GM12878 (cell line): ENCODE data around the gene ACSL1. TPM values are rescaled to one million over a fixed set of nuclear protein-coding genes. Genes with fewer than 3 reads are reported as not detected.
A peak's percentile ranks its signal among the peaks of the same experiment; 100 is the strongest.

Experiments
- BMI1 ChIP-seq: fragments of 450-650 bp; IDR thresholded peaks from 2 replicates; pipeline ENCODE4 v1.6.1; 2016; ENCODE audit warnings: mild to moderate bottlenecking, moderate library complexity, borderline replicate concordance
- E4F1 ChIP-seq: fragments of 450-650 bp; IDR thresholded peaks from 2 replicates; pipeline ENCODE4 v1.6.1; 2018; ENCODE audit warnings: borderline replicate concordance, mild to moderate bottlenecking; ENCODE audit not compliant: partially characterized antibody
- KAT2A ChIP-seq: conservative IDR thresholded peaks from 2 replicates; pipeline ENCODE4 v1.6.1; 2011; ENCODE audit warnings: low read depth, low read length; ENCODE audit not compliant: control insufficient read depth
- LARP7 ChIP-seq: fragments of 450-650 bp; IDR thresholded peaks from 2 replicates; pipeline ENCODE4 v1.6.1; 2017; ENCODE audit warnings: mild to moderate bottlenecking
- MXI1 ChIP-seq: fragments of 150-350 bp; IDR thresholded peaks from 2 replicates; pipeline ENCODE4 v1.6.1; 2011; ENCODE audit warnings: low read depth, mild to moderate bottlenecking, inconsistent platforms, low read length, improper control_type of control experiment
- POU2F2 ChIP-seq: IDR thresholded peaks from 3 replicates; pipeline ENCODE4 v1.6.1; 2011; ENCODE audit warnings: low read depth, mild to moderate bottlenecking, low read length, borderline replicate concordance
- REST ChIP-seq: IDR thresholded peaks from 2 replicates; pipeline ENCODE4 v1.6.1; 2012; ENCODE audit warnings: mild to moderate bottlenecking, low read depth, low read length
- SIX5 ChIP-seq: IDR thresholded peaks from 2 replicates; pipeline ENCODE4 v1.6.1; 2011; ENCODE audit warnings: mild to moderate bottlenecking, low read depth, low read length, moderate library complexity; ENCODE audit not compliant: severe bottlenecking
- ZBED1 ChIP-seq: IDR thresholded peaks from 2 replicates; pipeline ENCODE4 v1.6.1; 2016; ENCODE audit warnings: borderline replicate concordance
- ZSCAN29 ChIP-seq: fragments of 450-650 bp; IDR thresholded peaks from 2 replicates; pipeline ENCODE4 v1.6.1; 2017; ENCODE audit warnings: mild to moderate bottlenecking, moderate library complexity
- ZZZ3 ChIP-seq: IDR thresholded peaks from 2 replicates; pipeline ENCODE4 v1.6.1; 2011; ENCODE audit warnings: low read depth; ENCODE audit not compliant: control insufficient read depth, insufficient read length
- polyA plus RNA-seq, 11 experiments: library from polyadenylated mRNA; depleted of rRNA in 4 of 11; unstranded in 6 of 11; stranded (reverse) in 5 of 11; fragments of >200 nt; fragmentation: Nextera tagmentation in 4 of 11; fragmentation: Illumina TruSeq in 1 of 11; extraction: Ambion mirVana in 4 of 11; extraction: Trizol in 1 of 11; gene quantifications; 1 replicate in 1 of 11; 2 replicates in 10 of 11; pipeline versions ENCODE4 v1.2.1 to v1.2.3, GENCODE V29; 2011 to 2016; ENCODE audit warnings: inconsistent platforms in 2 of 11, missing spikeins in 2 of 11, low read depth in 1 of 11
- total RNA-seq, 4 experiments: library from RNA; depleted of rRNA in 3 of 4; stranded (reverse); fragments of >200 nt in 3 of 4; fragmentation: Illumina TruSeq in 1 of 4; extraction: Trizol in 1 of 4; gene quantifications; 2 replicates each; pipeline versions ENCODE4 v1.2.1 to v1.2.3, GENCODE V29; 2013 to 2021
- TF ChIP-seq, protein P1 (sequence below): fragments of 450-650 bp; IDR thresholded peaks from 2 replicates; pipeline ENCODE4 v1.6.1; 2017; ENCODE audit warnings: antibody characterized with exemption, mild to moderate bottlenecking, moderate library complexity
- TF ChIP-seq, protein P2 (sequence below): IDR thresholded peaks from 2 replicates; pipeline ENCODE4 v1.6.1; 2012; ENCODE audit warnings: low read depth, low read length, improper control_type of control experiment
- TF ChIP-seq, protein P3 (sequence below): fragments of 450-650 bp; IDR thresholded peaks from 2 replicates; pipeline ENCODE4 v1.6.1; 2016; ENCODE audit warnings: mild to moderate bottlenecking, moderate library complexity, borderline replicate concordance

The ACSL1 gene
- total and polyA plus RNA-seq, 10 of the 15 experiments (the other 5 are each of a cell fraction or from before 2014, with no cell fraction given) = 30.7 to 68.1 (median 58.7) TPM

GRCh38 chr4:184815046-184815877, 10.5 kb downstream of the ACSL1 start (continued):
- TF ChIP-seq REST (no peak), ZZZ3 (no peak), SIX5 (no peak), MXI1 (peak; percentile 67; the same call in 1 of the 2 replicates), E4F1 (no peak), LARP7 (peak; percentile 76), KAT2A (no peak), ZBED1 (peak; percentile 71; the same call in 1 of the 2 replicates), BMI1 (peak; percentile 49; the same call in 1 of the 2 replicates), POU2F2 (no peak), ZSCAN29 (0 out of 2 replicates have a peak, but pooled peaks have one; percentile 7)
- TF ChIP-seq, protein P1, sequence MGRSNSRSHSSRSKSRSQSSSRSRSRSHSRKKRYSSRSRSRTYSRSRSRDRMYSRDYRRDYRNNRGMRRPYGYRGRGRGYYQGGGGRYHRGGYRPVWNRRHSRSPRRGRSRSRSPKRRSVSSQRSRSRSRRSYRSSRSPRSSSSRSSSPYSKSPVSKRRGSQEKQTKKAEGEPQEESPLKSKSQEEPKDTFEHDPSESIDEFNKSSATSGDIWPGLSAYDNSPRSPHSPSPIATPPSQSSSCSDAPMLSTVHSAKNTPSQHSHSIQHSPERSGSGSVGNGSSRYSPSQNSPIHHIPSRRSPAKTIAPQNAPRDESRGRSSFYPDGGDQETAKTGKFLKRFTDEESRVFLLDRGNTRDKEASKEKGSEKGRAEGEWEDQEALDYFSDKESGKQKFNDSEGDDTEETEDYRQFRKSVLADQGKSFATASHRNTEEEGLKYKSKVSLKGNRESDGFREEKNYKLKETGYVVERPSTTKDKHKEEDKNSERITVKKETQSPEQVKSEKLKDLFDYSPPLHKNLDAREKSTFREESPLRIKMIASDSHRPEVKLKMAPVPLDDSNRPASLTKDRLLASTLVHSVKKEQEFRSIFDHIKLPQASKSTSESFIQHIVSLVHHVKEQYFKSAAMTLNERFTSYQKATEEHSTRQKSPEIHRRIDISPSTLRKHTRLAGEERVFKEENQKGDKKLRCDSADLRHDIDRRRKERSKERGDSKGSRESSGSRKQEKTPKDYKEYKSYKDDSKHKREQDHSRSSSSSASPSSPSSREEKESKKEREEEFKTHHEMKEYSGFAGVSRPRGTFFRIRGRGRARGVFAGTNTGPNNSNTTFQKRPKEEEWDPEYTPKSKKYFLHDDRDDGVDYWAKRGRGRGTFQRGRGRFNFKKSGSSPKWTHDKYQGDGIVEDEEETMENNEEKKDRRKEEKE = no peak
- TF ChIP-seq, protein P2, sequence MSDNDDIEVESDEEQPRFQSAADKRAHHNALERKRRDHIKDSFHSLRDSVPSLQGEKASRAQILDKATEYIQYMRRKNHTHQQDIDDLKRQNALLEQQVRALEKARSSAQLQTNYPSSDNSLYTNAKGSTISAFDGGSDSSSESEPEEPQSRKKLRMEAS = peak; percentile 31; the same call in 1 of the 2 replicates
- TF ChIP-seq, protein P3, sequence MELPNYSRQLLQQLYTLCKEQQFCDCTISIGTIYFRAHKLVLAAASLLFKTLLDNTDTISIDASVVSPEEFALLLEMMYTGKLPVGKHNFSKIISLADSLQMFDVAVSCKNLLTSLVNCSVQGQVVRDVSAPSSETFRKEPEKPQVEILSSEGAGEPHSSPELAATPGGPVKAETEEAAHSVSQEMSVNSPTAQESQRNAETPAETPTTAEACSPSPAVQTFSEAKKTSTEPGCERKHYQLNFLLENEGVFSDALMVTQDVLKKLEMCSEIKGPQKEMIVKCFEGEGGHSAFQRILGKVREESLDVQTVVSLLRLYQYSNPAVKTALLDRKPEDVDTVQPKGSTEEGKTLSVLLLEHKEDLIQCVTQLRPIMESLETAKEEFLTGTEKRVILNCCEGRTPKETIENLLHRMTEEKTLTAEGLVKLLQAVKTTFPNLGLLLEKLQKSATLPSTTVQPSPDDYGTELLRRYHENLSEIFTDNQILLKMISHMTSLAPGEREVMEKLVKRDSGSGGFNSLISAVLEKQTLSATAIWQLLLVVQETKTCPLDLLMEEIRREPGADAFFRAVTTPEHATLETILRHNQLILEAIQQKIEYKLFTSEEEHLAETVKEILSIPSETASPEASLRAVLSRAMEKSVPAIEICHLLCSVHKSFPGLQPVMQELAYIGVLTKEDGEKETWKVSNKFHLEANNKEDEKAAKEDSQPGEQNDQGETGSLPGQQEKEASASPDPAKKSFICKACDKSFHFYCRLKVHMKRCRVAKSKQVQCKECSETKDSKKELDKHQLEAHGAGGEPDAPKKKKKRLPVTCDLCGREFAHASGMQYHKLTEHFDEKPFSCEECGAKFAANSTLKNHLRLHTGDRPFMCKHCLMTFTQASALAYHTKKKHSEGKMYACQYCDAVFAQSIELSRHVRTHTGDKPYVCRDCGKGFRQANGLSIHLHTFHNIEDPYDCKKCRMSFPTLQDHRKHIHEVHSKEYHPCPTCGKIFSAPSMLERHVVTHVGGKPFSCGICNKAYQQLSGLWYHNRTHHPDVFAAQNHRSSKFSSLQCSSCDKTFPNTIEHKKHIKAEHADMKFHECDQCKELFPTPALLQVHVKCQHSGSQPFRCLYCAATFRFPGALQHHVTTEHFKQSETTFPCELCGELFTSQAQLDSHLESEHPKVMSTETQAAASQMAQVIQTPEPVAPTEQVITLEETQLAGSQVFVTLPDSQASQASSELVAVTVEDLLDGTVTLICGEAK = no peak
